Brain microvascular endothelial cell (primary cell): Measurements from ENCODE around the gene ARHGAP20.

Experiments used
- DNase-seq: peaks from one replicate; pipeline ENCODE4 v3.0.0-alpha.2; 2020
- H3K27ac ChIP-seq: fragments of 250-450 bp; sonication (Bioruptor Pico); 2 replicates; pipeline ENCODE4 v1.5.1; 2020; ENCODE audit warnings: mild to moderate bottlenecking, moderate library complexity
- H3K27me3 ChIP-seq: fragments of 250-450 bp; sonication (Bioruptor Pico); replicated peaks from 2 replicates; pipeline ENCODE4 v1.5.1; 2020; ENCODE audit warnings: mild to moderate bottlenecking
- H3K36me3 ChIP-seq: fragments of 250-450 bp; sonication (Bioruptor Pico); replicated peaks from 2 replicates; pipeline ENCODE4 v1.5.1; 2020; ENCODE audit warnings: mild to moderate bottlenecking
- H3K4me3 ChIP-seq: 2 replicates; pipeline ENCODE4 v1.5.1; 2011; ENCODE audit warnings: low read depth, mild to moderate bottlenecking, control low read depth, low read length, moderate library complexity
- in situ Hi-C: cut with HindIII; loops from 2 replicates; pipeline ENCODE4 v1.10.0; 2017; ENCODE audit warnings: low sequenced_read_pairs, low pct_ligation_motif_present
- TF ChIP-seq, protein P1 (sequence below): IDR thresholded peaks from 2 replicates; pipeline ENCODE4 v1.5.1; 2011; ENCODE audit warnings: low read depth, mild to moderate bottlenecking, moderate library complexity, low read length, control low read depth, inconsistent platforms; ENCODE audit errors: missing control alignments

The ARHGAP20 gene

GRCh38 chr11:110689306-110689705 lies 22.9 kb downstream of the ARHGAP20 start:
- no peak overlapping the region for H3K4me3 ChIP-seq
- H3K27ac ChIP-seq = no peak overlapping the region
- H3K36me3 ChIP-seq = no peaks in the 10 kb centered on the region
- TF ChIP-seq, protein P1, sequence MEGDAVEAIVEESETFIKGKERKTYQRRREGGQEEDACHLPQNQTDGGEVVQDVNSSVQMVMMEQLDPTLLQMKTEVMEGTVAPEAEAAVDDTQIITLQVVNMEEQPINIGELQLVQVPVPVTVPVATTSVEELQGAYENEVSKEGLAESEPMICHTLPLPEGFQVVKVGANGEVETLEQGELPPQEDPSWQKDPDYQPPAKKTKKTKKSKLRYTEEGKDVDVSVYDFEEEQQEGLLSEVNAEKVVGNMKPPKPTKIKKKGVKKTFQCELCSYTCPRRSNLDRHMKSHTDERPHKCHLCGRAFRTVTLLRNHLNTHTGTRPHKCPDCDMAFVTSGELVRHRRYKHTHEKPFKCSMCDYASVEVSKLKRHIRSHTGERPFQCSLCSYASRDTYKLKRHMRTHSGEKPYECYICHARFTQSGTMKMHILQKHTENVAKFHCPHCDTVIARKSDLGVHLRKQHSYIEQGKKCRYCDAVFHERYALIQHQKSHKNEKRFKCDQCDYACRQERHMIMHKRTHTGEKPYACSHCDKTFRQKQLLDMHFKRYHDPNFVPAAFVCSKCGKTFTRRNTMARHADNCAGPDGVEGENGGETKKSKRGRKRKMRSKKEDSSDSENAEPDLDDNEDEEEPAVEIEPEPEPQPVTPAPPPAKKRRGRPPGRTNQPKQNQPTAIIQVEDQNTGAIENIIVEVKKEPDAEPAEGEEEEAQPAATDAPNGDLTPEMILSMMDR = no peak
- in situ Hi-C loops = no loop called here
- DNase-seq = no peak
- no peaks in the 10 kb centered on the region for H3K27me3 ChIP-seq

- no peak overlapping the region for H3K27ac ChIP-seq
- no peaks in the 10 kb centered on the region for H3K27me3 ChIP-seq
- H3K36me3 ChIP-seq = no peaks in the 10 kb centered on the region
- no peak overlapping the region for H3K4me3 ChIP-seq
- in situ Hi-C loops = no loop called here
- DNase-seq = peak; percentile 24
- TF ChIP-seq, protein P1 = no peak
These were observed 32.8 kb downstream of the ARHGAP20 start for GRCh38 chr11:110679323-110679975.

DNA sequence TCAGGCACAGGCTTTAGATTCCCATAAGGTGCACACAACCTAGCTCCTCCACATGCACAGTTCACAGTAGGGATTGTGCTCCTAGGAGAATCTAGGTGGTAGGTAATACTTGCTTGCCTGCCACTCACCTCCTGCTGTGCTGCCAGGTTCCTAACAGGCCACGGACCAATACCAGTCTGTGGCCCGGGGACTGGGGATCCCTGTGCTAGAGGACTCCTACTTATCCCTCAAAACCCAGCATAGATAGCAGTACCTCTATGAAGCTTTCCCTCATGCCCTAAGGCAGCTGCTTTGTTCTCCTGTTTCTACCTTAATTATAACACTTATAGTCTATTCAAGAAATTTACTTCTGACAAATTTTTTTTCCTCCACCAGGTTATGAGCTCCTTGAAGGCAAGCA lies 36.7 kb downstream of the ARHGAP20 start:
- Histone ChIP-seq H3K27ac (no peak overlapping the region), H3K4me3 (no peak overlapping the region), H3K27me3 (no peaks in the 10 kb centered on the region), H3K36me3 (no peaks in the 10 kb centered on the region)
- DNase-seq = no peak
- in situ Hi-C loops = no loop called here
- TF ChIP-seq, protein P1 = no peak

DNA sequence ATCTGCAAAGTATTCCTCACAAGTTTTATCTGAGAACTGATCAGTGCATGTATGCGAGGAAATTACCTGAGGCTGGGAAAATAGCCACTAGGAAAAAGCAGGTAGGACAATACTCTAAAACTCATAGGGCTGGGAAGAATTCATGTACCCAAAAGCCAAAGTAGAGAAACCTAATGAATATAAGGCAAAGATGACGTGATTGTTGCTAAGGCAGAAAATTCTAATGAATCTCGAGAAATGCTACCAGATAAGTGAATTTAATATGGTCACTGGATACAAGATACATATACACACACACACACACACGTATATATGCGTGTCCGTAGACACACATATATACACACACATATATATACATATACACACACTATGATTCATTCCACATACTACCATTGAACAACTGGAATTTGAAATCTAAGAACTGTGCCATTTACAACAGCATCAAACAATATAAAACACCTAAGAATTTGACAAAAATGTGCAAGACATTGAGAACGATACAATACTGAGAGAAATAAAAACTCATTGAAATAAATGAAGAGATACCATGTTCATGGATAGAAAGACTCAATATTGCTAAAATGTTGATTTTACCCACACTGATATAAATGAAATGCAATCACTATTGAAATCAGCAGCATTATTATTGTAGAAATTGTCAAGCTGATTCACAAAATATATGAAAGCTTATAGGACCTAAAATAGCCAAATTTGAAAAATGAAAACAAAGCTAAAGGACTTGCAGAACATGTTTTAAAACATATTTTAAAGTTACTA lies 46.4 kb downstream of the ARHGAP20 start:
- DNase-seq = no peak
- TF ChIP-seq, protein P1 = no peak
- Histone ChIP-seq H3K27ac (no peak overlapping the region), H3K4me3 (no peak overlapping the region), H3K36me3 (no peaks in the 10 kb centered on the region), H3K27me3 (no peaks in the 10 kb centered on the region)
- in situ Hi-C loops = no loop called here

- DNase-seq = no peak
- Histone ChIP-seq H3K27me3 (no peaks in the 10 kb centered on the region), H3K36me3 (no peaks in the 10 kb centered on the region), H3K27ac (no peak overlapping the region), H3K4me3 (no peak overlapping the region)
- TF ChIP-seq, protein P1 = no peak
- in situ Hi-C loops = no loop called here
These were observed 56.3 kb downstream of the ARHGAP20 start for GRCh38 chr11:110655967-110656366.
